Stimulated activated CD4-positive, alpha-beta T cell treated with anti-CD3 and anti-CD28 coated beads, Interleukin-4, amount 100 ng/mL, for 48 hours (primary cell): Measurements from ENCODE around the gene SVOP.
"Not testable (repeated sequence)": the region's sequence is repeated elsewhere in the genome, so short reads cannot be mapped to it uniquely, and the experiment has no call there.

ENCODE experiments used
- DNase-seq, 2 donors: peaks; one replicate each; pipeline ENCODE4 v3.0.0-alpha.2; 2020; ENCODE audit warnings: low read depth in 2 of 2

The SVOP gene

GRCh38 chr12:109033239-109034196 lies 12.7 kb upstream of the SVOP start:
- DNase-seq: no peak

GRCh38 chr12:109029411-109029810 lies 8.5 kb upstream of the SVOP start:
- DNase-seq: no peak

GRCh38 chr12:109028624-109029023 lies 7.8 kb upstream of the SVOP start:
- not testable (repeated sequence) for DNase-seq

GRCh38 chr12:109027767-109028166 lies 6.9 kb upstream of the SVOP start:
- no peak for DNase-seq

- no peak for DNase-seq
Observed at GRCh38 chr12:109020146-109020795, 597 bp downstream of the SVOP start.

GRCh38 chr12:109018296-109018695 lies 2.6 kb downstream of the SVOP start:
- DNase-seq: no peak

- DNase-seq: no peak
Observed at GRCh38 chr12:109016978-109017377, 3.9 kb downstream of the SVOP start.

GRCh38 chr12:109016016-109016415 lies 4.9 kb downstream of the SVOP start:
- DNase-seq: no peak

- no peak for DNase-seq
Observed at GRCh38 chr12:109014984-109015765, 5.7 kb downstream of the SVOP start.

GRCh38 chr12:109010259-109010658 lies 10.6 kb downstream of the SVOP start:
- no peak for DNase-seq

- no peak for DNase-seq
Observed at GRCh38 chr12:109009766-109010165, 11.1 kb downstream of the SVOP start.

GRCh38 chr12:109004017-109004416 lies 16.9 kb downstream of the SVOP start:
- no peak for DNase-seq

GRCh38 chr12:108996320-108996719 lies 24.5 kb downstream of the SVOP start:
- no peak for DNase-seq

- no peak for DNase-seq
Observed at GRCh38 chr12:108995370-108995992, 25.4 kb downstream of the SVOP start.

- not testable (repeated sequence) for DNase-seq
Observed at GRCh38 chr12:108990103-108990502, 30.8 kb downstream of the SVOP start.

GRCh38 chr12:108989376-108989775 lies 31.5 kb downstream of the SVOP start:
- DNase-seq: no peak

- no peak for DNase-seq
Observed at GRCh38 chr12:108985750-108986149, 35.1 kb downstream of the SVOP start.

GRCh38 chr12:108983227-108983626 lies 37.6 kb downstream of the SVOP start:
- no peak for DNase-seq

- no peak for DNase-seq
Observed at GRCh38 chr12:108982621-108983219, 38.1 kb downstream of the SVOP start.

- DNase-seq: no peak
Observed at GRCh38 chr12:108981835-108982234, 39.0 kb downstream of the SVOP start.
